CD4-positive, alpha-beta T cell treated with Interleukin-6 at 100 ng/mL for 8 hours (primary cell): ENCODE data around the gene ENDOU.
"Not testable (repeated sequence)": the region's sequence is repeated elsewhere in the genome, so short reads cannot be mapped to it uniquely, and the experiment has no call there.

Source experiments
- DNase-seq: peaks from one replicate; pipeline ENCODE4 v3.0.0-alpha.2; 2020; ENCODE audit warnings: mixed read lengths, low spot score

Gene ENDOU

DNA sequence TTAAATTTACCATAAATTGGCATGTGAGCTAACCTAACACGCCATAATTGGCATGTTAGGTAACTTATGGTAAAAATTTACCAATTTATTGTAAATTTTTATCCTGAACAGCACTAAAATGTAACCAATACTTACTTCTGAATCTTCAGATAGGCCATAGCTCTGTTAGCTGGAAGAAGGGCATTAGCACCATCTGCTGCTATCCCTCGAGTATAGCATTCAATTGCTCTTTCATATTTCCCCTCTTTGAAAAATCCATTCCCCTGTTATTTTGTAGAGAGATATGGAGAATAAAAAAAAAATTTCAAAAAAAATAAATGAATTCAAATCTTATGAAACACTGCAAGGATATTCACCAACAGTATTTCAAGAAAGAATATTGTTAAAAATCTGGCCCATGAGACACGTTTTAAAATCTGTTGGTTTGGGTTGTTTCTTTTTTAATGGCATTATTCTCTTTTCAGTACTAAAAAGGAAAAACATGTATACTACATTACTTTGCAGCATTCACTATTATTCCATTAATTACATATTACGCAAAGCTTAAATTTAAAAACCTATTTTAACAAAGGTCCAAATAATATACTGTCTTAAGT, 38.5 kb downstream of the ENDOU start:
- no peak for DNase-seq

DNA sequence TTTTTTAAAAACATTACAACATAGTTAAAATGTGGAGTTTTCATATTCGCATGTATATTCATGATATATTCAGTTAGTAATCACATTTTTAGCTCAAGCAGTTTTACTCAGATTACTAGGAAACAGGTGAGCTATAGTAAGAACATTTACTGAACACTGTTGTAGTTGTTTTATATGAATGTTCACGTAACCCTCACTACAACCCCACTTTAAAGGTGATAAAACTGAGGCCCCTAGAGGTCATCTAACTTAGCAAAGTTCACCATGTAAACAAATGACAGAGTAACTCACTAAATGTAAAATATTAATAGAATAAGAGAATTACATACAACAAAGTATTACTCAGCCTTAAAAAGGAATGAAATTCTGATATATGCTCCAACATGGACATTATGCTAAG, 45.5 kb downstream of the ENDOU start:
- no peak for DNase-seq

DNA sequence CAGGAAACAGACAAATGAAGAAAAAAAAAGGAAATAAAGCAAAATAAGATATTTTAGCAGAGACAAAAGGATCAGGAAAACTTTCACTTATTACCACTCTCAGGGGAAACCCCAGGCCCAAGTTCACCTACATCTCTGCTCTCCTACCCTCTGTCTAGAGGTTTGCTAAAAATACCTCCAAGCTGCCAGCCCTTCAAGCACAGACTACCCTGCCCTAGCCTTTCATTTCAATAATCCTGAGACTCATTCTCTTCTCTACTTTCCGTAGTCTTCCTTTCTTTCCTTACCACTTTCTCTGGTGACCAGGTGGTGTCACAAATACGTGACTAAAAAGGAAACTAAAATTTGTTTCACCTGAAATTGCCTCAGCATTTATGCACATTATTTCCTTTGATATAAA, 53.2 kb downstream of the ENDOU start:
- no peak for DNase-seq

DNA sequence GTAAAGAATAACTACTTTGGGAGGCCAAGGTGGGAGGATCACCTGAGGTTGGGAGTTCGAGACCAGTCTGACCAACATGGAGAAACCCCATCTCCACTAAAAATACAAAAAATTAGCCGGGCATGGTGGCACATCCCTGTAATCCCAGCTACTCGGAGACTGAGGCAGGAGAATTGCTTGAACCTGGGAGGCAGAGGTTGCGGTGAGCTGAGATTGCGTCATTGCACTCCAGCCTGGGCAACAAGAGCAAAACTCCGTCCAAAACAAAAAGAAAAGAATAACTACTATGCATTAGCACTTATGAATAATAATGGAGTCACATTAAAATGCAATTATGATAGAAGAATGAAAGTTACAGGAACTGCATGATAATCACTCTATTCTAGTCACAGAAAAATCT, 57.4 kb downstream of the ENDOU start:
- not testable (repeated sequence) for DNase-seq
